Activated T-cell treated with anti-CD3 and anti-CD28 coated beads for 4 hours (primary cell): Measurements from ENCODE around the gene LYL1.

Source experiments
- DNase-seq: peaks from one replicate; pipeline ENCODE4 v3.0.0-alpha.2; 2020

Gene LYL1

DNA sequence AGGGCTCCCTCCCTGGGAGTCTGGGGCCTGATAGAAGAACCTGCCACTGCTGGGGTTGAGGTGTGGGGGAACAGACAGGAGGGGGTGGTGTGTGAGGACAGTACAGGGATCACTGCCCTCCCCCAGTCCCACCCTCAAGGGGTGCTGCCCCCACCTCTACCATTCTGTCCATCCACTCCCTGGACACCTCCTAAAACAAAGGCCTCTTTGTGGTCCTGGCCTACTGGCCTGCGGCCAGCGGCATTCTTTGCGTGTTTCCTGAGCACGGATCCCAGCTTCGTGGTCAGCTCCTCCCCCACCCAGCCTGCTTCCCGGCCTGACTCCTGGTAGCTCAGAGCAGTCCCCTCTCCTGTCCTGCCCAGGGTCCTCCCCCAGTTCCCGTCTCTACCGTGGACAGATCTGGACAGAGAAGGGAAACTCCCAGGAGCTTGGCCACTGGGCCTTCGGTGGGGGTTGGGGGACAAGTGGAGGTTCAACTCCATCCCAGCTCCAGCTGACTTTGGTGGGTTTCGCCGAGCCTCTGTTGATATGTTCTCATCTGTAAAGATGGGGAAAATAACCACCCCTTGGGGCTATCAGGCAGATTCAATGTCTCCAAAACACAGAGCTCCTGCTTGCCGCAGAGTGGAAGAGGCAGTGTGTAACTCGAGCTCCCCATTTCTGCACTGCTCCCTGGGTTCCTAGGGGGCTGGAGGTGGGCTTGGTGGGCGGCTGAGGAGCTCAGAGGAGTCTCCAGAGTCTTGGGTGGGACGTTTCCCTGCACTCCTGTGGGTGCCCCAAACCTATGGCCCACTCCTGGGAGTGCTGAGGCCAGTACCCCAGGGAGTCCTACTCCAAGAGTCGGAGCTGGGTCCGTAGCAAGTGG lies 48.7 kb downstream of the LYL1 start:
- no peak for DNase-seq

DNA sequence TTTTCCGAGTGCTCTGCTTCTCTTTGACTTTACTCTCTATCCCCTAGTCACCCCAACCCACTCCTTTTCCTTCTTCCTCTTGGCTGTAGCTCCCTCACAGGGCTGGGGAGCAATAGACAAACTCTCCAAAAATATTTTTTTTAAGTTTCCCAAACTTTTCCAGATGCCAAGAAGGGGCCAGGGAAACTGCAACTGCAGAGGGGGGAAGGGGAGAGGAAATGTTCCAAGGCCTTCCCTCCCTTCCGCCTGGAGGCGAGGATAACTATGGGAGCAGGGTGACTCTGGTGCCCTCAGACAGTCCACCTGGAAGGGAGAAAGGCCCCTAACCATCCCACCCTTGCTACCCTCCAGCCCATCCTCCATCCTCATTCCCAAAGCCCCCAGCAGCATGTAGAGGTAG lies 49.4 kb downstream of the LYL1 start:
- no peak for DNase-seq

DNA sequence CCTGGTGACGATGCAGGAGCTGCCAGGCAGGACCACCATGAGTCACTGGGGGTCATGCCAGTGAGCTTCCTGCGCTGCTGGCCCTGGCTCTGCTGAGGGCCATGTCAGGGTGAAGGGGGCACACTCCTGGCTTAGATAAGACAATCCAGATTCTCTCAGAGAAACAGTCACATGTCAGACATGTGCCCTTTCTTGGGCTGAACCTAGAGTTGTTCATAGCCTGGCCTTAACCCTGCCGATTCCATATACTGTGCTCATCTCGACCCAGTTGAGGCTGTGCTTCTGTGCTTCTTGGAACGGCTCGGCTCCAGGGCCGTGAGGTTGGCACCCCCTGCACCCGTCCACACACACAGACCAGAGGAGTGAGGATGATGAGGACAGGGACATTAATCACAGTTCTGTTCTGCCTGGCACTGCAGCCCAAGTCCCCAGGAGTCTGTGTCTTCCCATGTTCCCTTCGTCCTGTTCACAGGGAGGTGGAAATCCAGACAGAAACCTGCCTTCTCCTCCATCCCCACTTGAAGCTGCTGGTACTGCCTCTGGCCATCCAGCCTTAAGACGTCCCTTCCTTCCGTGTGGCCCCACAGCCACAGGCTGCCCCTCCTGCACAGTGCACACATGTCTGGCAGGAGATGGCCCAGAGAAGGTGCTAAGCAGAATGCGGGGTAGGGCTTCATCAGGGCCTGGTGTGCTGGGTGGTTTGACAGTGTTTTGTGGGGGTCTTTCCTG lies 50.0 kb downstream of the LYL1 start:
- DNase-seq, result no peak

DNA sequence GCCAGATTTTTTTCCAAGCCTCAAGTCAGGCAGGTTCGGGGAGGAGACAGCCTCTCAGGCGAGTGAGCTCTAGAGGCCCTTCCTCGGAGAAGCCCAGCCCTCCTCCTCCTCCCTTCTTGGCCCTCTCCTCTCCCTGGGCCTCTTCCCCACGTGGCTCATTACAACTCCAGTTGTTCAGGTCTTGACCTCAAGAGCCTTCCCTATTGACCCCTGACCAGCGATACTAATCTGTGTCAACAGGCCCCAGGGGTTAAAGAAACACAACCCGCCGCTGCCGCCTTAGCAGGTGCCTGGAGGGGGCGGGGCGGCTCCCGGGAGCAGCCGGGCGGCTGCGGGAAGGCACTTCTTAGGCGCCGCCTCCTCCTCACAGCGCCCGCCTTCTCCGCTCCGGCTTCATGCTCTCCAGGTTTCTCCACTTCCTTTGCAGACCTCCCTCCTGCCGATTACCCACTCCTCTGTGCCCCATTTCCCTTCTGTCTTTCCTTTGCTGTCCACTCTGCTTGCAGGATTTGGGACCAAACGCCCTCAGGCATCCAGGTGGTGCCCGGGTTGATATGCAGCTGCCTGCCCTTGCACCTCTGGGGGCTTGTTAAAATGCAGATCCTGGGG lies 51.0 kb downstream of the LYL1 start:
- no peak for DNase-seq

DNA sequence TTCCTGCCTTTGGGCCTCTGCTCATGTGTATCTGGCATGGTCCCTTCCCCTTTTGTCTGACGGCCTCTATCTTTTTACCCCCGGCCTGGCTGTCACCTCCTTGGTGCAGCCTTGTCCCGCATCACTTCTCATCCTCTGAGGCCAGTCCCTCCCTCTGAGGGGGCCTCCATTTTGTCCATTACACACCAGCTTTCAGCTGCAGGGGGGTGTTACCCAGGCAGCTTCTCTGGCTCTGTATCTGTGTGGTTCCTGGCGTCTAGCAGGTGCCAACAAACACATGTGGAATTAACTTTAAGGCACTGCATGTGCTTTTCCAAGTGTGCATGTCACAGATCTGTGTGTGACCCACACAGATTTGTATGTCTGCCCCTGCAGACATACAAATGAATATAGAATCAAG lies 52.4 kb downstream of the LYL1 start:
- no peak for DNase-seq
